ENCODE data around the gene DNM3.

- TF ChIP-seq POLR2A (conservative IDR thresholded peaks at IDR 0.05) = no peak
- no peak for TF ChIP-seq ZBTB7A (IDR thresholded peaks at IDR 0.05; ENCODE audit: borderline replicate concordance, control insufficient read depth, low read depth, low read length)
- no peak for TF ChIP-seq RAD21 (CRISPR knock-in tag; conservative IDR thresholded peaks at IDR 0.05 in 1 of 2, IDR thresholded peaks at IDR 0.05 in 1 of 2)
- TF ChIP-seq HDAC2 (IDR thresholded peaks at IDR 0.05) = no peak
These were observed 11.0 kb downstream of the DNM3 start for GRCh38 chr1:171852272-171852671.
